ENCODE measurements around the gene TRAIP.

GRCh38 chr3:49902511-49903345 is 46.4 kb upstream of the TRAIP start:
- no peak for TF ChIP-seq CTCF (conservative IDR thresholded peaks at IDR 0.05)
- no peak for TF ChIP-seq ZFX (IDR thresholded peaks at IDR 0.05)
